ENCODE data around the gene SHB. TPM values are rescaled to one million over a fixed set of nuclear protein-coding genes. Genes with fewer than 3 reads are reported as not detected.

The SHB gene
- total and polyA plus RNA-seq, 8 donors = 16.1 to 26.8 (median 21.9) TPM

DNA sequence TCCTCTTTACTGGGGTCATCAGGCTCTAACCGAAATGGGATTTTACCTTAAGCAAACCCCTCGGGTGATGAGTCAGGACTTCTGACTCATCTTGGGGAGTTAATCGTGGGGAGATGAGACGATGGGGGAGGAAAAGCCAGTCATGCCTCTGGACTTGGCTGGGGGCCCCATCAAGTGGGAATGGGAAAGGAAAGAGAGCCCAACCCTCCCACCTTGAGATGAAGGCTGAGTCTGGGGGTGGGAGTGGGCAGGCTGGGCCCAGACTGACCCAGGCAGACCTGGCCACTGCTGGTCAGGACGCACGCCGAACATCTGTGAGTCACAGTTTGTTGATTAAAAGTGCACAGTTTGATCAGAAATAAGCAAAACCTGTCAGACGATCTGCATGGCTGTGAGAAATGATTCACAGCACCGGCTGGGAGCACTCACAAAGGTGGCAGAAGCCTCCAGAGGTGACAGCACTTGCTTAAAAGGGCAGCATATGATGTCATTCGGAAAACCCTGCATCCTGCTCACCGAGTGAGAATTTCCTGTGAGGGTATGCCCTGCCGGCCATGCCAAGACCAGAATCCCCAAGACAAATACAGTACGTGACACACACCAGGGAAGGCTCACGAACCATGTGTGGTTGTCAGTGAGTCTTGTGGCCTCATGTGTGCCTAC lies 115.1 kb downstream of the SHB start:
- H3K4me1 ChIP-seq = peaks cover 0 to 14% of the 10 kb centered on the region in 2 donors
- H3K4me3 ChIP-seq = no peak overlapping the region
- intact Hi-C loops (cut with DNase I) = no loop called here
- peaks cover 0 to 22% of the 10 kb centered on the region in 2 donors for H3K36me3 ChIP-seq
- H3K27me3 ChIP-seq = no peaks in the 10 kb centered on the region
- H3K9me3 ChIP-seq = no peaks in the 10 kb centered on the region
- peak; percentile 49 for ATAC-seq
- DNase-seq = peak in 1 of 4 donors; percentile 24
- peak overlapping the region; percentile 11 to 33 for H3K27ac ChIP-seq
- TF ChIP-seq, protein P1, sequence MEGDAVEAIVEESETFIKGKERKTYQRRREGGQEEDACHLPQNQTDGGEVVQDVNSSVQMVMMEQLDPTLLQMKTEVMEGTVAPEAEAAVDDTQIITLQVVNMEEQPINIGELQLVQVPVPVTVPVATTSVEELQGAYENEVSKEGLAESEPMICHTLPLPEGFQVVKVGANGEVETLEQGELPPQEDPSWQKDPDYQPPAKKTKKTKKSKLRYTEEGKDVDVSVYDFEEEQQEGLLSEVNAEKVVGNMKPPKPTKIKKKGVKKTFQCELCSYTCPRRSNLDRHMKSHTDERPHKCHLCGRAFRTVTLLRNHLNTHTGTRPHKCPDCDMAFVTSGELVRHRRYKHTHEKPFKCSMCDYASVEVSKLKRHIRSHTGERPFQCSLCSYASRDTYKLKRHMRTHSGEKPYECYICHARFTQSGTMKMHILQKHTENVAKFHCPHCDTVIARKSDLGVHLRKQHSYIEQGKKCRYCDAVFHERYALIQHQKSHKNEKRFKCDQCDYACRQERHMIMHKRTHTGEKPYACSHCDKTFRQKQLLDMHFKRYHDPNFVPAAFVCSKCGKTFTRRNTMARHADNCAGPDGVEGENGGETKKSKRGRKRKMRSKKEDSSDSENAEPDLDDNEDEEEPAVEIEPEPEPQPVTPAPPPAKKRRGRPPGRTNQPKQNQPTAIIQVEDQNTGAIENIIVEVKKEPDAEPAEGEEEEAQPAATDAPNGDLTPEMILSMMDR (IDR thresholded peaks at IDR 0.05) = no peak

DNA sequence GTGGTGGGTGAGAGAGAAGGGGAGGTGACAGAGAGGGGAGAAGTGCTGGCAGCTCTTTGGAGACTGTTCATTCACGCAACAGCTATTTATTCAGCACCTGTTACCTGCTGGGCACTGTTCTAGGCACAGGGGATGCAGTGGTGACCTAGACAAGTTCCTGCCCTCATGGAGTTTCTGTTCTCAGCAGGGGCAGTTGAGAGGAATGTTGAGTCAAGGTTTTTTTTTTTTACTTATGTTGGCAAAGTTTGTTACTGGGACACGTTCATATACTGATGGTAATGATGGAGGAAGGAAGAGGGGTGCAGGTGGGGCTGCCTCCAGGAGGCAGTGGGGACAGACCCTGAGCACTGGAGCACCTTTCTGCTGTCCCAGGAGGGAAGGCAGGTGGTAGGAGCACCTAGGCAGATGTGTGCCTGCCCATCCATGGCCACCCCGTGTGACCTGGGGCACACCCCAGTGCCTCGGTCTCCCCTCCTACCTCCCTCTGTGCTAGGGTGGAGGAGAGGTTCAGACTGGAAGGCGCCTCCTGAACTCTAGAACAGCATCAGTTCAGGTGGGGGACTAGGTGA lies 115.7 kb downstream of the SHB start:
- Histone ChIP-seq H3K27me3 (no peaks in the 10 kb centered on the region), H3K4me3 (no peak overlapping the region), H3K27ac (peak overlapping the region in 1 of 2 donors; percentile 33), H3K9me3 (no peaks in the 10 kb centered on the region), H3K4me1 (peaks cover 0 to 17% of the 10 kb centered on the region in 2 donors), H3K36me3 (peaks cover 0 to 26% of the 10 kb centered on the region in 2 donors)
- DNase-seq (no peak), ATAC-seq (no peak)
- intact Hi-C loops (cut with DNase I) = no loop called here
- TF ChIP-seq, protein P1 (IDR thresholded peaks at IDR 0.05) = no peak

DNA sequence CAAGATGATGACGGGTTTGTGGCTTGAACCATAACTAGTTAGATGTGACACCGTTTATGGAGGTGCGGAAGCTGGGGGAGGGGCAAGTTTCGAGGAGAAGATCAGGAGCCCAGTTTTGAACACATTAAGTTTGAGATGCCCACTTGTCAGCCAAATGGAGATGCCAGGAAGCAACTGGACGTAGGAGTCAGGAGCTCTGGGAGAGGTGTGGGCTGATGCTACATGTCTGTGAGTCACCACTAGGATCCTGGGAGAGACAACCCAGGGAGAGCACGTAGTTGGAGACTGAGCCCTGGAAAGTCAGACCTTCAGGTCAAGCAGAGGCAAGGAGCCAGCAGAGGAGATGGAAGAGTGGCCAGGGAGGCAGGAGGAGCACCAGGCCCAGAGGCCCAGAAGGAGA lies 116.3 kb downstream of the SHB start:
- TF ChIP-seq, protein P1 (IDR thresholded peaks at IDR 0.05) = no peak
- peaks cover 0 to 26% of the 10 kb centered on the region in 2 donors for H3K36me3 ChIP-seq
- H3K27me3 ChIP-seq = no peaks in the 10 kb centered on the region
- ATAC-seq (no peak), DNase-seq (no peak)
- no peak overlapping the region for H3K27ac ChIP-seq
- no peak overlapping the region for H3K4me3 ChIP-seq
- no peaks in the 10 kb centered on the region for H3K9me3 ChIP-seq
- H3K4me1 ChIP-seq = peaks cover 0 to 21% of the 10 kb centered on the region in 2 donors
- intact Hi-C loops (cut with DNase I) = no loop called here

DNA sequence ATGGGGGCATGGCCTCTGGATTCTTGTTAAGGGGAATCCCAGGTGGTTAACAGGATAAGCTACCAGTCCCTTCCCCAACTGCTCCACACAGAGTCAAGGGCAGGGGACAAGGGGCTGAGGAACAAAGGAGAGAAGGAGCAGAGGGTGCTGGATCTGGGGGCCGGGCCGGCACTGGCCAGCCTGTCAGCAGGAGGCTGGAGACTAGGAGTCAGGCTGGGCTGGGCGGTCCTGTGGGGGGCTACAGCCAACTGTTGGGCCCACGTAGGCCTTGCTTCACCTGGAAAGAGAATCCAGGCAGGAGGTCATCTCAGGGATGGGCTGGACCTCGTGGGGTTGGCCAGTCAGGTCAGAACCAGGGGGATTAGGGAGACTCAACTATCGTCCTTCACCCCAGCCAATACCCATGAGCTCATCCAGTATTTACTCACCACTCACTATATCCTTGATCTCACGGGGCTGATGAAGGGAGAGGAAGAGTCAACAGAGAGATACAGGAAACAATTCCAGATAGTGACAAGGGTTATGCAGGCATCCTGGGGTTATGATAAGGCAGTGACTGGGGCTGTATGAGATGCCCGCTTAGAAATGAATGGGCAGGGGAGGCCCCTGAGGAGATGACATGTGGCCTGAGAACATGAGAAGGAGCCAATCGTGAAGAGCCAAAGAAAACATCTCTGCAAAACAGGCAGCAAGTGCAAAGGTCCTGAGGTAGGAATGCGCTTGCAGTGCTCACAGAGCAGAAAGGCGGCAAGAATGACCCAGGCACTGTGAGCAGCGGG lies 117.2 kb downstream of the SHB start:
- no peak overlapping the region for H3K4me3 ChIP-seq
- intact Hi-C loops (cut with DNase I) = no loop called here
- no peaks in the 10 kb centered on the region for H3K27me3 ChIP-seq
- H3K9me3 ChIP-seq = no peaks in the 10 kb centered on the region
- peaks cover 0 to 29% of the 10 kb centered on the region in 2 donors for H3K4me1 ChIP-seq
- DNase-seq (no peak), ATAC-seq (no peak)
- no peak overlapping the region for H3K27ac ChIP-seq
- TF ChIP-seq, protein P1 (IDR thresholded peaks at IDR 0.05) = no peak
- peaks cover 0 to 34% of the 10 kb centered on the region in 2 donors for H3K36me3 ChIP-seq

DNA sequence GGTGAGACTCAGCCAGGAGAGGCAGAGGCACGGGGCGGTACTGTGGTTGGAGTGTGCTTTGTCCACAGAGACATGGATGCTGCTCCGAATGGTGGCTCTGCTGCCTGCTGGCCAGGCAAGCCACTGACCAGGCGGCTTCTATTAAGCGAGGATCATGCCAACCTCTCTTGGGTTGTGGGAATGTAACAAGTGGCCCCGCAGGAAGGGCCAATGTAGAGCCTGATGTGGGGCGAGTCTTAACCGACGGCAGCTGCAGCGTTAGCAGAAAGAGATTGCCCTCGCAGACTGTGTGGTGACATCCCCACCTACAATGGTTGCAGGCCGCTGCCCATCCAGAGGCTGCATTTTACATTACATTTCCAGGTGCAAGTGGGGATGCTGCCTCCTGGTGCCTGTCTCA lies 118.5 kb downstream of the SHB start:
- intact Hi-C loops (cut with DNase I) = no loop called here
- DNase-seq (no peak), ATAC-seq (no peak)
- Histone ChIP-seq H3K4me3 (no peak overlapping the region), H3K27me3 (no peaks in the 10 kb centered on the region), H3K36me3 (peaks cover 0 to 42% of the 10 kb centered on the region in 2 donors), H3K4me1 (peaks cover 0 to 32% of the 10 kb centered on the region in 2 donors), H3K9me3 (no peaks in the 10 kb centered on the region), H3K27ac (no peak overlapping the region)
- TF ChIP-seq, protein P1 (IDR thresholded peaks at IDR 0.05) = no peak

Measured in left lung (tissue), 10 donors.